Keratinocyte (primary cell): Measurements from ENCODE around the gene CAPZB.

ENCODE experiments used
- CTCF ChIP-seq, 3 experiments: IDR thresholded peaks in 1 of 3; conservative IDR thresholded peaks in 1 of 3; optimal IDR thresholded peaks in 1 of 3; 2 replicates in 2 of 3; 3 replicates in 1 of 3; pipeline versions ENCODE3 to v1.5.1; 2011; ENCODE audit warnings: low read length in 3 of 3, mild to moderate bottlenecking in 3 of 3, moderate library complexity in 2 of 3, control low read depth in 1 of 3, inconsistent platforms in 1 of 3; ENCODE audit not compliant: insufficient read depth in 2 of 3; ENCODE audit errors: extremely low read depth in 1 of 3
- EZH2 ChIP-seq: IDR thresholded peaks from one replicate; pipeline ENCODE4 v1.6.1; 2012; ENCODE audit warnings: inconsistent platforms, mild to moderate bottlenecking, low read length, moderate library complexity

- TF ChIP-seq CTCF (optimal IDR thresholded peaks at IDR 0.05 in 1 of 3, IDR thresholded peaks at IDR 0.05 in 1 of 3, conservative IDR thresholded peaks at IDR 0.05 in 1 of 3; ENCODE audit: extremely low read depth in 1 of 3, insufficient read depth in 2 of 3, low read length in 3 of 3) (no peak), EZH2 (no peak)
Measured at GRCh38 chr1:19420606-19421005, 64.7 kb downstream of the CAPZB start.
